Prostate gland (tissue), 2 donors: Measurements from ENCODE around the gene NAPA.

Experiments
- CTCF ChIP-seq, 4 experiments: fragments of 200-600 bp in 2 of 4; fragments of 450-650 bp in 2 of 4; sonication (generic) in 2 of 4; IDR thresholded peaks; 1 replicate in 3 of 4; 2 replicates in 1 of 4; pipeline ENCODE4 v1.5.1; 2016 to 2019; ENCODE audit warnings: antibody characterized with exemption in 4 of 4, mild to moderate bottlenecking in 2 of 4, moderate library complexity in 2 of 4
- POLR2A ChIP-seq: fragments of 450-650 bp; IDR thresholded peaks from one replicate; pipeline ENCODE4 v1.6.1; 2016; ENCODE audit warnings: antibody characterized with exemption, mild to moderate bottlenecking
- POLR2AphosphoS5 ChIP-seq: sonication (generic); formaldehyde crosslinking; IDR thresholded peaks from one replicate; pipeline ENCODE4 v1.6.1; 2017; ENCODE audit warnings: antibody characterized with exemption

GRCh38 chr19:47461876-47462275 is 53.0 kb downstream of the NAPA start:
- TF ChIP-seq CTCF (IDR thresholded peaks at IDR 0.05) (no peak), POLR2A (no peak), POLR2AphosphoS5 (no peak)
